SK-N-SH (cell line): Measurements from ENCODE around the gene MAOA. TPM values are rescaled to one million over a fixed set of nuclear protein-coding genes. Genes with fewer than 3 reads are reported as not detected.
"Not testable (repeated sequence)": the region's sequence is repeated elsewhere in the genome, so short reads cannot be mapped to it uniquely, and the experiment has no call there.

Experiments used
- CTCF ChIA-PET: fragments of 300-600, 350-600 bp; formaldehyde crosslinking; extraction: SDS; loops from one replicate; lab custom pipeline; 2021; lab: Yijun Ruan, JAX
- POLR2A ChIA-PET: fragments of 350-600 bp; sonication (Branson Sonifier 250); formaldehyde crosslinking; extraction: SDS; loops from one replicate; lab custom pipeline; 2020; ENCODE audit warnings: antibody characterized with exemption, inconsistent platforms; lab: Yijun Ruan, JAX
- DNase-seq: peaks from one replicate; pipeline ENCODE4 v3.0.0; 2012
- H2AFZ ChIP-seq: fragments of 200-600 bp; sonication (generic); 2 replicates; pipeline ENCODE4 v1.8.1; 2016; ENCODE audit warnings: antibody characterized with exemption, mild to moderate bottlenecking, low read depth
- H3F3A ChIP-seq: fragments of 200-600 bp; sonication (generic); replicated peaks from 2 replicates; pipeline ENCODE3; 2016; ENCODE audit warnings: antibody characterized with exemption, mild to moderate bottlenecking; ENCODE audit not compliant: insufficient read depth
- H3K27ac ChIP-seq, 2 experiments: fragments of 200-500 bp in 1 of 2; fragments of 200-600 bp in 1 of 2; sonication (Bioruptor generic) in 1 of 2; sonication (generic), shearing (Covaris generic) in 1 of 2; 2 replicates each; pipeline versions ENCODE4 v1.5.1 to v1.6.1; 2014 to 2016; ENCODE audit warnings: low read depth in 2 of 2, inconsistent platforms in 1 of 2, low read length in 1 of 2, mild to moderate bottlenecking in 1 of 2, mixed read lengths in 1 of 2
- H3K27me3 ChIP-seq: fragments of 200-600 bp; sonication (generic), shearing (Covaris generic); 2 replicates; pipeline ENCODE4 v1.6.1; 2016; ENCODE audit warnings: mixed run types; ENCODE audit not compliant: insufficient read depth
- H3K36me3 ChIP-seq, 2 experiments: fragments of 200-500 bp in 1 of 2; fragments of 200-600 bp in 1 of 2; sonication (Bioruptor generic) in 1 of 2; sonication (generic) in 1 of 2; replicated peaks in 1 of 2; 2 replicates each; pipeline versions ENCODE3 to v1.5.1; 2014 to 2016; ENCODE audit warnings: low read length in 1 of 2, mild to moderate bottlenecking in 1 of 2; ENCODE audit not compliant: insufficient read depth in 2 of 2, control insufficient read depth in 1 of 2
- H3K4me1 ChIP-seq, 2 experiments: fragments of 200-500 bp in 1 of 2; fragments of 200-600 bp in 1 of 2; sonication (Bioruptor generic) in 1 of 2; sonication (generic), shearing (Covaris generic) in 1 of 2; 2 replicates each; pipeline versions ENCODE4 v1.5.1 to v1.6.1; 2014 to 2016; ENCODE audit warnings: low read depth in 1 of 2, low read length in 1 of 2, mixed run types in 1 of 2; ENCODE audit not compliant: insufficient read depth in 2 of 2, control insufficient read depth in 1 of 2
- H3K4me2 ChIP-seq: fragments of 200-600 bp; sonication (generic), shearing (Covaris generic); 2 replicates; pipeline ENCODE4 v1.6.1; 2017; ENCODE audit warnings: mixed run types
- H3K4me3 ChIP-seq, 2 experiments: fragments of 200-500 bp in 1 of 2; fragments of 200-600 bp in 1 of 2; sonication (Bioruptor generic) in 1 of 2; sonication (generic), shearing (Covaris generic) in 1 of 2; 2 replicates each; pipeline versions ENCODE4 v1.5.1 to v1.8.1; 2014 to 2016; ENCODE audit warnings: low read depth in 2 of 2, inconsistent platforms in 1 of 2, low read length in 1 of 2, mild to moderate bottlenecking in 1 of 2, mixed read lengths in 1 of 2, moderate library complexity in 1 of 2
- H3K79me2 ChIP-seq: fragments of 200-600 bp; sonication (generic); 2 replicates; pipeline ENCODE4 v1.8.1; 2017; ENCODE audit warnings: mild to moderate bottlenecking; ENCODE audit not compliant: insufficient read depth
- H3K9ac ChIP-seq: fragments of 200-600 bp; sonication (generic); 2 replicates; pipeline ENCODE4 v1.6.1; 2017; ENCODE audit warnings: mixed run types
- H3K9me2 ChIP-seq: fragments of 200-600 bp; sonication (generic); 2 replicates; pipeline ENCODE4 v1.6.1; 2017; ENCODE audit warnings: mixed run types
- H3K9me3 ChIP-seq: fragments of 200-600 bp; sonication (generic); 2 replicates; pipeline ENCODE4 v1.6.1; 2017; ENCODE audit warnings: mixed run types, mild to moderate bottlenecking, moderate library complexity
- H4K20me1 ChIP-seq: fragments of 200-600 bp; sonication (generic); 2 replicates; pipeline ENCODE4 v1.6.1; 2017; ENCODE audit warnings: mild to moderate bottlenecking, mixed run types; ENCODE audit not compliant: insufficient read depth
- EP300 ChIP-seq, 2 experiments: IDR thresholded peaks; 2 replicates each; pipeline versions ENCODE4 v1.4.0 to v1.6.1; 2012; ENCODE audit warnings: borderline replicate concordance in 1 of 2, low read depth in 1 of 2, low read length in 1 of 2
- FOSL2 ChIP-seq: IDR thresholded peaks from 2 replicates; pipeline ENCODE4 v1.4.0; 2012; ENCODE audit warnings: low read depth, mild to moderate bottlenecking, moderate library complexity, borderline replicate concordance
- GABPA ChIP-seq: IDR thresholded peaks from 2 replicates; pipeline ENCODE4 v1.4.0; 2012; ENCODE audit warnings: low read depth, mild to moderate bottlenecking
- JUND ChIP-seq: IDR thresholded peaks from 2 replicates; pipeline ENCODE4 v1.4.0; 2012
- MEF2A ChIP-seq: IDR thresholded peaks from 2 replicates; pipeline ENCODE4 v1.4.0; 2012; ENCODE audit warnings: low read depth, borderline replicate concordance
- MXI1 ChIP-seq: IDR thresholded peaks from 2 replicates; pipeline ENCODE4 v1.6.1; 2012; ENCODE audit warnings: mild to moderate bottlenecking, low read depth, low read length, improper control_type of control experiment
- NFIC ChIP-seq: IDR thresholded peaks from 2 replicates; pipeline ENCODE4 v1.4.0; 2012; ENCODE audit warnings: borderline replicate concordance
- RAD21 ChIP-seq: IDR thresholded peaks from 2 replicates; pipeline ENCODE4 v1.6.1; 2012; ENCODE audit warnings: mild to moderate bottlenecking, low read length
- REST ChIP-seq: IDR thresholded peaks from 2 replicates; pipeline ENCODE4 v1.6.1; 2012; ENCODE audit warnings: mild to moderate bottlenecking, low read depth, low read length, moderate library complexity
- RXRA ChIP-seq: IDR thresholded peaks from 2 replicates; pipeline ENCODE4 v1.4.0; 2012; ENCODE audit warnings: low read depth, mild to moderate bottlenecking, borderline replicate concordance
- SMC3 ChIP-seq: IDR thresholded peaks from 2 replicates; pipeline ENCODE4 v1.6.1; 2012; ENCODE audit warnings: low read depth, low read length, improper control_type of control experiment
- TCF12 ChIP-seq: IDR thresholded peaks from 2 replicates; pipeline ENCODE4 v1.4.0; 2012
- YY1 ChIP-seq: IDR thresholded peaks from 2 replicates; pipeline ENCODE4 v1.4.0; 2012; ENCODE audit warnings: low read depth, mild to moderate bottlenecking
- ZBTB33 ChIP-seq: IDR thresholded peaks from 2 replicates; pipeline ENCODE4 v1.4.0; 2012; ENCODE audit warnings: low read depth, borderline replicate concordance
- WGBS: methylation state at CpG from one replicate; pipeline ENCODE4 v1.1.6; 2017; ENCODE audit warnings: low lambda C conversion rate; 5-methylcytosine and 5-hydroxymethylcytosine counted together
- polyA plus RNA-seq, 3 experiments: library from polyadenylated mRNA; depleted of rRNA; stranded (reverse); fragments of >200 nt; gene quantifications; 2 replicates each; pipeline ENCODE4 v1.2.3, GENCODE V29; 2012
- TF ChIP-seq, protein P1 (sequence below): fragments of 150-350 bp; IDR thresholded peaks from 2 replicates; pipeline ENCODE4 v1.6.1; 2017; ENCODE audit warnings: antibody characterized with exemption, low read length, low read depth, borderline replicate concordance
- TF ChIP-seq, protein P2 (sequence below): IDR thresholded peaks from 2 replicates; pipeline ENCODE4; 2012
- TF ChIP-seq, protein P3 (sequence below): fragments of 200-600 bp; sonication (generic); IDR thresholded peaks from 2 replicates; pipeline ENCODE4 v1.6.1; 2017; ENCODE audit warnings: antibody characterized with exemption, mild to moderate bottlenecking, moderate library complexity

MAOA gene
- polyA plus RNA-seq, 1 of the 3 experiments (the other 2 are of a cell fraction): 0.31 TPM

DNA sequence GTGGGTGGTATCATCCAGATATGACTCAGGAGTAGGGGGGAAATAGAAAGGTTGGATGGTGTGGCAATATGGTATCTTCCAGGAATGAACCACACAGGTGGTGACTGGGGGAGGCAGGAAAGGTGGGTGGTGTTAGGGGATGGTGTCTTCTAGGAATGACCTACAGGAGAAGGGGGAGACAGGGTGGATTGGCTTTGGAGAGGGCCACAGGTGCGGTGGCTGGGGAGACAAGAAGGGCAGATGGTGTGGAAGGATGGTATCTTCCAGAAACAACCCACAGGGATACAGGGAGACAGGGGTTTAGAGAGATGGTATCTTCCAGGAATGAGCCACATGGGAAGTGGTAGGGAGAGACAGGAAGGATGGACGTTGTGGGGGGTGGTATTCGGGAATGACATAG lies 64.0 kb downstream of the MAOA start (continued):
- TF ChIP-seq SMC3 (no peak), FOSL2 (no peak)
- TF ChIP-seq, protein P1, sequence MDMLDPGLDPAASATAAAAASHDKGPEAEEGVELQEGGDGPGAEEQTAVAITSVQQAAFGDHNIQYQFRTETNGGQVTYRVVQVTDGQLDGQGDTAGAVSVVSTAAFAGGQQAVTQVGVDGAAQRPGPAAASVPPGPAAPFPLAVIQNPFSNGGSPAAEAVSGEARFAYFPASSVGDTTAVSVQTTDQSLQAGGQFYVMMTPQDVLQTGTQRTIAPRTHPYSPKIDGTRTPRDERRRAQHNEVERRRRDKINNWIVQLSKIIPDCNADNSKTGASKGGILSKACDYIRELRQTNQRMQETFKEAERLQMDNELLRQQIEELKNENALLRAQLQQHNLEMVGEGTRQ: no peak
- TF ChIP-seq, all 33 proteins: peak for 0

DNA sequence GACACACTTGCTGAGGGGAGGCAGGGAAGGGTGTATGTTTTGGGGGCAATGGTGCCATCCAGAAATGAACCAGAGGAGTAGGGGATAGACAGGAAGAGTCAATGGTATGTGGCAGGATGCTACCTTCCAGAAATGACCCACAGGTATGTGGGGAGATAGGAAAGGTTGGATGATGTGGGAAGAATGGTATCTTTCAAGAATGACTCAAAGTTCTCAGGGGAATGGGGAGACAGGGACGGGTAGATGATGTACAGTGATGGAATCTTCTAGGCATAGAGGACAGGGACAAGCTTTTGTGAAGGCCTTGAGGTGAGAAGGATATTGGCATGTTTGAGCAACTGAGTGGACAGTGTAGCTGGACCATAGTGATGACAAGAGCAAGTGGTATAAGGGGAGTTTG lies 64.9 kb downstream of the MAOA start:
- no peaks in the 10 kb centered on the region for H3F3A ChIP-seq
- H3K4me1 ChIP-seq: no peaks in the 10 kb centered on the region
- H3K9me3 ChIP-seq: no peaks in the 10 kb centered on the region
- H4K20me1 ChIP-seq: no peaks in the 10 kb centered on the region
- H3K9ac ChIP-seq: no peak overlapping the region
- no peak overlapping the region for H3K4me3 ChIP-seq
- H3K4me2 ChIP-seq: no peak overlapping the region
- no peak overlapping the region for H3K27ac ChIP-seq
- DNase-seq: no peak
- no peak overlapping the region for H2AFZ ChIP-seq
- no peaks in the 10 kb centered on the region for H3K36me3 ChIP-seq
- CTCF ChIA-PET: no interaction called here
- H3K27me3 ChIP-seq: no peaks in the 10 kb centered on the region
- H3K9me2 ChIP-seq: no peaks in the 10 kb centered on the region
- POLR2A ChIA-PET: no interaction called here
- TF ChIP-seq ZBTB33 (no peak), JUND (no peak), NFIC (no peak), TCF12 (no peak), REST (no peak), RAD21 (no peak), MEF2A (no peak), SMC3 (no peak), GABPA (no peak), EP300 (IDR thresholded peaks at IDR 0.05; ENCODE audit: borderline replicate concordance in 1 of 2, low read depth in 1 of 2, low read length in 1 of 2) (no peak), RXRA (no peak), YY1 (no peak), MXI1 (no peak)
- TF ChIP-seq, protein P2, sequence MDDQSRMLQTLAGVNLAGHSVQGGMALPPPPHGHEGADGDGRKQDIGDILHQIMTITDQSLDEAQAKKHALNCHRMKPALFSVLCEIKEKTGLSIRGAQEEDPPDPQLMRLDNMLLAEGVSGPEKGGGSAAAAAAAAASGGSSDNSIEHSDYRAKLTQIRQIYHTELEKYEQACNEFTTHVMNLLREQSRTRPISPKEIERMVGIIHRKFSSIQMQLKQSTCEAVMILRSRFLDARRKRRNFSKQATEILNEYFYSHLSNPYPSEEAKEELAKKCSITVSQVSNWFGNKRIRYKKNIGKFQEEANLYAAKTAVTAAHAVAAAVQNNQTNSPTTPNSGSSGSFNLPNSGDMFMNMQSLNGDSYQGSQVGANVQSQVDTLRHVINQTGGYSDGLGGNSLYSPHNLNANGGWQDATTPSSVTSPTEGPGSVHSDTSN: no peak
- TF ChIP-seq, protein P3, sequence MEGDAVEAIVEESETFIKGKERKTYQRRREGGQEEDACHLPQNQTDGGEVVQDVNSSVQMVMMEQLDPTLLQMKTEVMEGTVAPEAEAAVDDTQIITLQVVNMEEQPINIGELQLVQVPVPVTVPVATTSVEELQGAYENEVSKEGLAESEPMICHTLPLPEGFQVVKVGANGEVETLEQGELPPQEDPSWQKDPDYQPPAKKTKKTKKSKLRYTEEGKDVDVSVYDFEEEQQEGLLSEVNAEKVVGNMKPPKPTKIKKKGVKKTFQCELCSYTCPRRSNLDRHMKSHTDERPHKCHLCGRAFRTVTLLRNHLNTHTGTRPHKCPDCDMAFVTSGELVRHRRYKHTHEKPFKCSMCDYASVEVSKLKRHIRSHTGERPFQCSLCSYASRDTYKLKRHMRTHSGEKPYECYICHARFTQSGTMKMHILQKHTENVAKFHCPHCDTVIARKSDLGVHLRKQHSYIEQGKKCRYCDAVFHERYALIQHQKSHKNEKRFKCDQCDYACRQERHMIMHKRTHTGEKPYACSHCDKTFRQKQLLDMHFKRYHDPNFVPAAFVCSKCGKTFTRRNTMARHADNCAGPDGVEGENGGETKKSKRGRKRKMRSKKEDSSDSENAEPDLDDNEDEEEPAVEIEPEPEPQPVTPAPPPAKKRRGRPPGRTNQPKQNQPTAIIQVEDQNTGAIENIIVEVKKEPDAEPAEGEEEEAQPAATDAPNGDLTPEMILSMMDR: no peak
- TF ChIP-seq, all 33 proteins: peak for 0
- no peaks in the 10 kb centered on the region for H3K79me2 ChIP-seq
- 5% methylated on average over 1 of the region's 1 CpG for WGBS

- WGBS: 11% methylated on average over 5 of the region's 5 CpGs
- H3K4me2 ChIP-seq, POLR2A ChIA-PET: not testable (repeated sequence)
These were observed 69.1 kb downstream of the MAOA start for GRCh38 chrX:43725227-43725626.

More at GRCh38 chrX:43725227-43725626, 69.1 kb downstream of the MAOA start:
- H3K27me3 ChIP-seq, H3K9me2 ChIP-seq, H3K36me3 ChIP-seq, H3K9ac ChIP-seq, H3K9me3 ChIP-seq, CTCF ChIA-PET, DNase-seq, H3K79me2 ChIP-seq, H3F3A ChIP-seq, H4K20me1 ChIP-seq, H2AFZ ChIP-seq, H3K4me3 ChIP-seq, H3K4me1 ChIP-seq, H3K27ac ChIP-seq: not testable (repeated sequence)
